ENCODE data around the gene TECPR2. TPM values are rescaled to one million over a fixed set of nuclear protein-coding genes. Genes with fewer than 3 reads are reported as not detected.

Gene TECPR2
- total RNA-seq, 2 donors from 2014 or later: 8.7 to 9.7 TPM

DNA sequence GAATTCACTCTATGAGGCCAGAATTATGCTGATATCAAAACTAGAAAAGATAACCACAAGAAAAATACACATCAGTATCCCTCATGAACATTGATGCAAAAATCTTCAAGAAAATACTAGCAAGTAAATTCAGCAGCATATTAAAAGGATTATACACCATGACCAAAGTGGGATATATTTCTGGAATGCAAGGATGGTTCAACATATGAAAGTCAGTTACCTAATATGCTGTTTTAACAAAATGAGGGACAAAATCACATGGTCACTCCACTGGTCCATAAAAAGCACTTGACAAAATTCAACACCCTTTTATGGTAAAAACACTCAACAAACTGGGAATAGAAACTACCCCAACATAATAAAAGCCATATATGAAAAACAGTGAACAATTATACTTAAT, 40.3 kb downstream of the TECPR2 start:
- Mint-ChIP-seq H3K27ac (peak overlapping the region; percentile 22), H3K4me3 (no peak overlapping the region), H3K9me3 (peaks cover 10 to 13% of the 10 kb centered on the region in 2 donors), H3K4me1 (ENCODE audit: low read depth) (no peaks in the 10 kb centered on the region), H3K27me3 (ENCODE audit: low read depth) (no peaks in the 10 kb centered on the region), H3K36me3 (ENCODE audit: insufficient read depth in 2 of 2) (peaks cover 12 to 28% of the 10 kb centered on the region in 2 donors)
- no peak for ATAC-seq (replicated peaks in 1 of 2)
- DNase-seq: no peak

DNA sequence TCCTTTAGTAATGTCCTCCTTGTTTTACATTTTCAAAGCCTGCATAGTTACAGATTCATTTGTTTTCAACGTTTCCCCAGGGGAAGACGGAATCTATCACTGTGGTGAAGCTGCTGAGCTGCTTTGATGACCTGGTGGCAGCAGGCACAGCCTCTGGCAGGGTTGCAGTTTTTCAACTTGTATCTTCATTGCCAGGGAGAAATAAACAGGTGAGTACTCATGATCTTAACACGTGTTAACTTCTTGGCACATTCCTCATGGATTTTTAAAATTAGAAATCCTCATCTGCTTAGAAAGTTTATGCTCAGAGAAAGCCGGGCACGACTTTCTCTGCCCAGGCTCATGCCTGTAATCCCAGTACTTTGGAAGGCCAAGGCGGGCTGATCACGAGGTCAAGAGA, 44.5 kb downstream of the TECPR2 start:
- Mint-ChIP-seq H3K4me3 (no peak overlapping the region), H3K9me3 (peaks cover 6 to 11% of the 10 kb centered on the region in 2 donors), H3K36me3 (ENCODE audit: insufficient read depth in 2 of 2) (peaks cover 11 to 13% of the 10 kb centered on the region in 2 donors), H3K27ac (no peak overlapping the region), H3K4me1 (ENCODE audit: low read depth) (peaks cover 8% of the 10 kb centered on the region), H3K27me3 (ENCODE audit: low read depth) (no peaks in the 10 kb centered on the region)
- DNase-seq (no peak), ATAC-seq (replicated peaks in 1 of 2) (no peak)

DNA sequence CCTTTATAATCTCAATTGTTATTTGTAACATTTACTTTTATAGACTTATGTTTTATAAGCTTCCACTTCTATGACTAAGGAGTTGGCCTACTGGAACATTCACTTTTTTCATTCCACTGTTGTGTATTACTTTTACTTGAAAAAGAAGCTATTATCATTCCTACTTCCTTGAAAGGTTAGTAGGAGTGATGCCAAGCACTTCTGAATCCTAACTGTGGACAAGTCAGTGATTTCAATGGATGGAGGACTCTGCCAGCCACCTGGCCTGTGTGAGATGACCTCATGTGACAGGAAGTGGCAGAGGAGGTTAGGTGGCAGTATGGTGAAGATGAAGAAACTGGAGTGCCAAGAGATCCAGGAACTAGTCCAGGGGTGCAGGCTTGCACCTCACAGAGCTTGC, 46.0 kb downstream of the TECPR2 start:
- Mint-ChIP-seq H3K4me1 (ENCODE audit: low read depth) (peaks cover 8% of the 10 kb centered on the region), H3K36me3 (ENCODE audit: insufficient read depth in 2 of 2) (peaks cover 2% of the 10 kb centered on the region in 2 donors), H3K4me3 (no peak overlapping the region), H3K9me3 (no peaks in the 10 kb centered on the region), H3K27ac (no peak overlapping the region), H3K27me3 (ENCODE audit: low read depth) (no peaks in the 10 kb centered on the region)
- ATAC-seq (replicated peaks in 1 of 2): no peak
- DNase-seq: no peak

DNA sequence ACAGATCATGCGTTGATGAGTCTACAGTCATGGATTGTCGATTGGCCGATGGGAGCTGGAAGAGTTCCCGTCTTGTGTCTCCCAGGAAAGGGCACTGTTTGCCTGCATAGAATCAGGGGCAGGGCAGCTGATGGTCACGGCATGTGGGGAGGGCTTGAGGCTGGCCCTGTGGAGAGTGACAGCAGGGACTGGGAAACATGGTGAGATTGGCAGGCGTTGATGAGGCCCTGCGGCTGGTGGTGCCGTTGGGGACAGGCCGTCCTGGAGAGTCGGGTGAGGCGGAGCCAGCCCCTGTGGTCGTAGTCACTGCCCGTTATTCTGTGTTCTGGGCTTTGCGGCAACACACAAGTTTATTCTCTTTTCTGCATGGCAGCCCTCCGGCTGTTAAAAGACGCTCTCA, 52.9 kb downstream of the TECPR2 start:
- H3K4me3 Mint-ChIP-seq: no peak overlapping the region
- H3K36me3 Mint-ChIP-seq (ENCODE audit: insufficient read depth in 2 of 2): no peaks in the 10 kb centered on the region
- H3K4me1 Mint-ChIP-seq (ENCODE audit: low read depth): no peaks in the 10 kb centered on the region
- no peak for ATAC-seq (replicated peaks in 1 of 2)
- no peak overlapping the region for H3K27ac Mint-ChIP-seq
- H3K27me3 Mint-ChIP-seq (ENCODE audit: low read depth): no peaks in the 10 kb centered on the region
- H3K9me3 Mint-ChIP-seq: no peaks in the 10 kb centered on the region
- DNase-seq: no peak

DNA sequence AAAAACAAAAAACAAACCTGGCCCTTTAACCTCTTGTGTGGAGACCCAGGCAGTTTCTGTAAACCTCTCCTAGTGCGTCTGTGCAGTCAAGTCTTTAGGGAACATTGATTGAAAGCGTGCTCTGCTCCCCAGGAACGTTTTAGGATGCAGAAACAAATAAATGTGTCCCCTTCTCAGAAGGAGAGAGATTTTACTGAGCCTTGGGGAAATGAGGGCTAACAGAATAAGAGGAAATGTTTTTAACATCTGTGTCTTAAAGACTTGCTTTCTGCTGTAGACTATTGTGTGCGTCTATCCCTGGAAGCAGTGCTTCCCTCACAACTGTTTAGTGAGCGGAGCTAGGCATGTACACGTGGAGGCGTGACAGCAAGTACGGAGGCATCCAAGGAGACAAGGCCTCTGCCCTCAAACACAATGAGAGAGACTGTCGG, 54.3 kb downstream of the TECPR2 start:
- no peaks in the 10 kb centered on the region for H3K27me3 Mint-ChIP-seq (ENCODE audit: low read depth)
- DNase-seq: no peak
- H3K4me1 Mint-ChIP-seq (ENCODE audit: low read depth): no peaks in the 10 kb centered on the region
- H3K27ac Mint-ChIP-seq: no peak overlapping the region
- H3K4me3 Mint-ChIP-seq: no peak overlapping the region
- H3K36me3 Mint-ChIP-seq (ENCODE audit: insufficient read depth in 2 of 2): no peaks in the 10 kb centered on the region
- no peaks in the 10 kb centered on the region for H3K9me3 Mint-ChIP-seq
- no peak for ATAC-seq (replicated peaks in 1 of 2)

DNA sequence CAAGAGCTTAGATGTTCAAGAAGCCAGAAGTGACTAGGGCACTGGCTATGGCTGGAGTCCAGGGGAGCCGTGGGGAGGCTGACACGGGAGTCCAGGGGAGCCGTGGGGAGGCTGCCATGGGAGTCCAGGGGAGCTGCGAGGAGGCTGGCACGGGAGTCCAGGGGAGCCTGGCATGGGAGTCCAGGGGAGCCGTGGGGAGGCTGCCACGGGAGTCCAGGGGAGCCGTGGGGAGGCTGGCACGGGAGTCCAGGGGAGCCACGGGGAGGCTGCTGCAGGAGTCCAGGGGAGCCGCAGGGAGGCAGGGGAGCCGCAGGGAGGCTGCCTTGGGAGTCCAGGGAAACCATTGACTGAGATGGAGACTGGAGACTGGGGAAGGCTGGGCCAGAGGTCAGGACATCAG, 54.9 kb downstream of the TECPR2 start:
- DNase-seq (no peak), ATAC-seq (replicated peaks in 1 of 2) (no peak)
- Mint-ChIP-seq H3K9me3 (no peaks in the 10 kb centered on the region), H3K4me1 (ENCODE audit: low read depth) (no peaks in the 10 kb centered on the region), H3K4me3 (no peak overlapping the region), H3K36me3 (ENCODE audit: insufficient read depth in 2 of 2) (no peaks in the 10 kb centered on the region), H3K27ac (no peak overlapping the region), H3K27me3 (ENCODE audit: low read depth) (no peaks in the 10 kb centered on the region)

DNA sequence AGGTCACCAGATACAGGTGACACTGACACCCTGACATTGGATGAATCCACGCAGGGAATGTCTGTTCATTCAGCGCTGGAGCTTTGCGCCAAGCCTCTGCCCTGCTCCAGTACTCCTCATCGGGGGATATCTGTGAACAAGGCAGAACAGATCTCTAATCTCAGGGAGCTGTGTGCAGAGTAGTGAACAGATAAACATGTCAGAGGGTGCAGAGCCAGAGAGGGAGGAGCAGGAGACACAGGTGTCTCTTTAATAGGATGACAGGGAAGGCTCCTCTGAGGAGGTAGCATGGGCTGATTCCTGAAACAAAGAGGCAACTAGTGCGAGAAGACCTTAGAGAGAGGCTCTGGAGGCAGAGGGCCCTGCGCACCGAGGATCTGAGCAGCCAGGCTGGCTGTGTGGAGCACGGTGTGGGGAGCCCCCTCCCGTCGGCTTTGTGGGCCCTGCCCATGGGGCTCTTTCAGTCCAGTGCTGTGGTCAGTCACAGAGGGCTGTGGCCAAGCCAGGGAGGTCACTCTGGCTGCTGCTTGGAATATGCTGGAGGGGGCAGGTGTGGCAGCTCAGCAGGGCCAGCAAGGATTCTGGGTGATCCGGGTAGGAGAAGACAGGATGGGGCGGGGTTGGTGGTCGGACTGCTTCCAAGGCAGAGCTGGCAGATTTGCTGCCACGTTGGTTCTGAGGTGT, 55.6 kb downstream of the TECPR2 start:
- Mint-ChIP-seq H3K36me3 (ENCODE audit: insufficient read depth in 2 of 2) (no peaks in the 10 kb centered on the region), H3K9me3 (no peaks in the 10 kb centered on the region), H3K27ac (no peak overlapping the region), H3K27me3 (ENCODE audit: low read depth) (no peaks in the 10 kb centered on the region), H3K4me1 (ENCODE audit: low read depth) (no peaks in the 10 kb centered on the region), H3K4me3 (no peak overlapping the region)
- no peak for DNase-seq
- ATAC-seq (replicated peaks in 1 of 2): no peak

DNA sequence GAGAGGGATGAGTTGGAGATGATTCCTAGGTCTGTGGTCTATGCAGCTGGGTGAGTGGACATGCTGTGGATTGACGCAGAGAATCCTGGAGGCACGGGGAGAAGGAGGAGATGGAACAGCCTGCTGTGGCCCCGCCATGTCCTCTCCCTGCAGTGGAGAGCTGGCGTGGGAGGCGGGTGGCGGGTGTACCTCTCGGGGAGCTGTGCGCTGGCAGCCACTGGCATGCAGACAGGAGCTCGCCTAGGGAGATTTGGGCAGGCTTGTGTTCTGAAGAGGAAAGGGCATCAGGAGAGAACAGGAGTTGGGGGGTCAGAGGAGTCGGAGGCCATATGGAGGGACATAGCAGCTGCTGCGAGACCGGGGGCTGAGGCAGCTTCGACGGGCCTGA, 56.1 kb downstream of the TECPR2 start:
- H3K27me3 Mint-ChIP-seq (ENCODE audit: low read depth): no peaks in the 10 kb centered on the region
- no peaks in the 10 kb centered on the region for H3K9me3 Mint-ChIP-seq
- no peaks in the 10 kb centered on the region for H3K4me1 Mint-ChIP-seq (ENCODE audit: low read depth)
- no peak for DNase-seq
- no peak overlapping the region for H3K4me3 Mint-ChIP-seq
- no peaks in the 10 kb centered on the region for H3K36me3 Mint-ChIP-seq (ENCODE audit: insufficient read depth in 2 of 2)
- no peak overlapping the region for H3K27ac Mint-ChIP-seq
- ATAC-seq (replicated peaks in 1 of 2): no peak

DNA sequence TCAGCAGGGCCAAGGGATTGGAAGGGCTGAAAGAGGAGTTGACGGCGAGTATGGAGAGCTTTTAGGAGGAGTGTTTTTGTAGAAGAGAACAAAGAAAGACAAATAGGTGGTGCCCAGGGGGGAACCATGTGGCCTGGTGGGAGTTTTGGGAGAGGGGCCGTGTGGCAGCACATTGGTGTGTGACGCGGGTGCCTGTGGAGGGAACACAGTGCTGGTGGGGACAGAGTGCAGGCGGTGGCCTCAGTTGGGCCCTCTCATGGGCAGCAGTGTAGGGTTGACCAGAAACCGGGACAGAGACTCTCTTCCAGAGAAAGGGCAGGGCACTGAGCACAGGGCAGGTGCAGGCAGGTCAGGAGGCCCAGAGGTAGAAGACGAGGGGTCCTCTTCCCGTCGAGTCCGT, 56.5 kb downstream of the TECPR2 start:
- no peak for ATAC-seq (replicated peaks in 1 of 2)
- no peak for DNase-seq
- no peak overlapping the region for H3K4me3 Mint-ChIP-seq
- H3K27ac Mint-ChIP-seq: no peak overlapping the region
- no peaks in the 10 kb centered on the region for H3K9me3 Mint-ChIP-seq
- no peaks in the 10 kb centered on the region for H3K27me3 Mint-ChIP-seq (ENCODE audit: low read depth)
- H3K36me3 Mint-ChIP-seq (ENCODE audit: insufficient read depth in 2 of 2): no peaks in the 10 kb centered on the region
- no peaks in the 10 kb centered on the region for H3K4me1 Mint-ChIP-seq (ENCODE audit: low read depth)

DNA sequence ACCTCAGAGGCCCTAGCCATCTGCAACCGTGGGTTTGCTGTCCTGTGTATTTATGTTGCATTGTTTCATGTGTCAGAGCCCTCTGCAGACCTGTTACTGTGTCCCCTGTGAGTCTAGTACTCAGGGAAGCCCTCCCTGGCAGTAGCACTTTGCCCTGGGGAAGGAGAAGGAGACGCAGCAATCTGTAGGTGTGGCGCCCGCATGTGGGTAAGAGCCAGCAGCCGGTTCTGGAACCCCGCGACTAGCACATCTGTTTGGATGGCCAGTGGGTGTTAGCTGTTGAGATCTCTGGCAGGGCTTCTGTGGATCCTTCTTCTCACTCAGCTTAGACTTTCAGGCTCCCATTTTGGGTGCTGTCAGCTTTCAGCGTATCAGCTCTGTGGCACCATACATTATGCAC, 57.0 kb downstream of the TECPR2 start:
- Mint-ChIP-seq H3K27me3 (ENCODE audit: low read depth) (no peaks in the 10 kb centered on the region), H3K27ac (no peak overlapping the region), H3K36me3 (ENCODE audit: insufficient read depth in 2 of 2) (no peaks in the 10 kb centered on the region), H3K9me3 (no peaks in the 10 kb centered on the region), H3K4me1 (ENCODE audit: low read depth) (no peaks in the 10 kb centered on the region), H3K4me3 (no peak overlapping the region)
- no peak for DNase-seq
- no peak for ATAC-seq (replicated peaks in 1 of 2)

DNA sequence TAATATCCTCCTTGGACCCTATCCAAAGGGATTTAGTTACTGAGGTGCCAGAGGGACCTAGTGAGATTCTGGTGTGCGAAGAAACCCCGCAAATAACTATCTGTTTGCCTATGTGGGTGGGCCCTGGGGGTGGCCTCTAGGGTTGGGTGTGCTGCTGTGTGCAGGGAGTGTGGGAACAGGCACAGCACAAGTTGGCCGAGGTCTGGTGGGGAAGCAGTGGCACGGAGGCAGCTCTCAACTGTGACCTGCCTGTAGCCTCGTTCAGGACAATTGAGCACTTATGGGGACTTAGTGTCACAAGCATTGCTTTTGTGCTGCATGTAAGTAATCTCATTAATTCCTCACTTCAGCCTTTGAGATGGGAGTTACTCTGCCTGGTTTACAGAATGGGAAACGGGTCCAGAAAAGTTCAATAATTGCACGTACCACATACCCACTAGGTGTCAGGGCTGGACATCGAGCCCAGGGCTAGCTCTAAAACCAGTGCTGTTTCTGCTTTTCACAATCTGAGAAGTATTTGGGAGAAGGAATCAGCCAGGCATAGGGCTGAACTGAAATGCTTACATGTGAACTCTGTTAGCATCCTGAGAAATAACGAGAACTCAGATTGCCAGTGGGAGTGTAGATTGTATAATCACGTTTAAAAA, 58.8 kb downstream of the TECPR2 start:
- Mint-ChIP-seq H3K36me3 (ENCODE audit: insufficient read depth in 2 of 2) (no peaks in the 10 kb centered on the region), H3K4me1 (ENCODE audit: low read depth) (no peaks in the 10 kb centered on the region), H3K4me3 (no peak overlapping the region), H3K27ac (no peak overlapping the region), H3K27me3 (ENCODE audit: low read depth) (no peaks in the 10 kb centered on the region), H3K9me3 (no peaks in the 10 kb centered on the region)
- DNase-seq: no peak
- no peak for ATAC-seq (replicated peaks in 1 of 2)

DNA sequence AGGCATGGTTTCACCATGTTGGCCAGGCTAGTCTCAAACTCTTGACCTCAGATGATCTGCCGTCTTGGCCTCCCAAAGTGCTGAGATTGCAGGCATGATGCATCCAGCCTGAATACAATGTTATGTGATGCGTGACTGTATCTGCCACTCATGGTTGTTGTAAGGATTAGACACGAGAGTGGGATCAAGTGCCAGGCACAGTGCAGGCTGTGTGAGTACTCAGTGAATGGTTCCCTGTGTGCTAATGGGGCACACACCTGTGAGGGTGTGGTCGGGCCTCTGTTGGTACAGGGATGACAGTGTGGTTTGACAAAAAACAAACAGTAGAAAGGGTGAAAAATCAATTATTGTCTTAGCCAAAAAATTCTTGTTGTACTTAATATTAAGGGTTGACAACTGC, 61.8 kb downstream of the TECPR2 start:
- DNase-seq (no peak), ATAC-seq (replicated peaks in 1 of 2) (no peak)
- Mint-ChIP-seq H3K9me3 (no peaks in the 10 kb centered on the region), H3K27me3 (ENCODE audit: low read depth) (no peaks in the 10 kb centered on the region), H3K36me3 (ENCODE audit: insufficient read depth in 2 of 2) (no peaks in the 10 kb centered on the region), H3K4me1 (ENCODE audit: low read depth) (no peaks in the 10 kb centered on the region), H3K27ac (no peak overlapping the region), H3K4me3 (no peak overlapping the region)

DNA sequence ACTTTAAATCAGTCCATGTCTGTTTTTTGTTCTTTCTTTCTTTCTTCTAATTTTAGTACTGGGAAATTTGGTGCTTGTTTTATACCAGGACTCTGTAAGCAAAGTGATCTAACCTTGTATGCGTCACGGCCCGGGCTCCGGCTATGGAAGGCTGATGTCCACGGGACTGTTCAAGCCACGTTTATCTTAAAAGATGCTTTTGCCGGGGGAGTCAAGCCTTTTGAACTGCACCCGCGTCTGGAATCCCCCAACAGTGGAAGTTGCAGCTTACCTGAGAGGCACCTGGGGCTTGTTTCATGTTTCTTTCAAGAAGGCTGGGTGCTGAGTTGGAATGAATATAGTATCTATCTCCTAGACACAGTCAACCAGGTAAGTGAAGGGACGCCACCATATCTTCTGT, 62.2 kb downstream of the TECPR2 start:
- no peaks in the 10 kb centered on the region for H3K9me3 Mint-ChIP-seq
- H3K27me3 Mint-ChIP-seq (ENCODE audit: low read depth): no peaks in the 10 kb centered on the region
- ATAC-seq (replicated peaks in 1 of 2) (no peak), DNase-seq (no peak)
- H3K36me3 Mint-ChIP-seq (ENCODE audit: insufficient read depth in 2 of 2): no peaks in the 10 kb centered on the region
- no peaks in the 10 kb centered on the region for H3K4me1 Mint-ChIP-seq (ENCODE audit: low read depth)
- no peak overlapping the region for H3K4me3 Mint-ChIP-seq
- no peak overlapping the region for H3K27ac Mint-ChIP-seq

DNA sequence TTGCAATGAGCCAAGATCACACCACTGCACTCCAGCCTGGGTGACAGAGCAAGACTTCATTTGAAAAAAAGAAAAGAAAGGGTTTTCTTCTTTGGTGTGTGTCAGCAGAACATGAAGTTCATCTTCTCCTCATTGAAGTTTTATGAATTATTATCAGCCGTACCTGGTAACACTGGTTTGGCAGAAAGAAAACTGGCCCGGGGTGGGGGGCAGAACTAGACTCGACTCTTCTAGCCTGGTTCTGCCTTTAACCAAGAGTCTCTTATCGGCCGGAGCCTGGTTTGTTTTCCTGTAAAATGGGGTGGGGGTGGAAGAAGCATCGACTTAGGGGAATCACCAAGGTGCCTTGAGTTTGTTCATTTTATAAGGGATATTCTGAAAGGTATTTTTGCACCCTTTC, 64.1 kb downstream of the TECPR2 start:
- ATAC-seq (replicated peaks in 1 of 2): no peak
- Mint-ChIP-seq H3K36me3 (ENCODE audit: insufficient read depth in 2 of 2) (no peaks in the 10 kb centered on the region), H3K4me3 (no peak overlapping the region), H3K9me3 (no peaks in the 10 kb centered on the region), H3K27ac (no peak overlapping the region), H3K4me1 (ENCODE audit: low read depth) (no peaks in the 10 kb centered on the region), H3K27me3 (ENCODE audit: low read depth) (no peaks in the 10 kb centered on the region)
- no peak for DNase-seq
